ENCODE data around the gene TRAP1. TPM values are rescaled to one million over a fixed set of nuclear protein-coding genes. Genes with fewer than 3 reads are reported as not detected.
A peak's percentile ranks its signal among the peaks of the same experiment; 100 is the strongest.

TRAP1 gene
- total RNA-seq, 1 donor from 2014 or later = 212 TPM

DNA sequence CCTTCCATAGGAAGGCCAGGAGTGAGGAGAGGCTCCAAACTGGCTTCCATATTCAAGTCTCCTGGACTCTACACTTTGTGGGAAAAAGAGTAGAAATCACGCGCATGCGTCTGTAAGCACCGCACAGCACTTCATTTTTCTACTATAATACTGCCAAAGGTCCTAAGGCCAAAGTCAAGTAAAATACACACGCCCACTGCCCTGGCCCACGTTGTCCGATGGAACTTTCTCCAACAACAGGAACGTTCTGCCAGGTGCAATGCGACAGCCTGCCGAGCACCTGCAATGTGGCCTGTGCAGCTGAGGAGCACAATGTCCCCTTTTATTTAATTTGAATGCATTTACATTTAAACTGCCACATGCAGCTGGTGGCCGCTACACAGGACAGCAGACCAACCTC, 39.3 kb downstream of the TRAP1 start:
- no peak overlapping the region for H3K27ac Mint-ChIP-seq
- H3K36me3 Mint-ChIP-seq (ENCODE audit: insufficient read depth) = peaks cover 24% of the 10 kb centered on the region
- DNase-seq (ENCODE audit: low spot score, unreplicated experiment) = no peak
- H3K4me1 Mint-ChIP-seq (ENCODE audit: low read depth) = no peaks in the 10 kb centered on the region
- no peaks in the 10 kb centered on the region for H3K27me3 Mint-ChIP-seq
- TF ChIP-seq, protein P1, sequence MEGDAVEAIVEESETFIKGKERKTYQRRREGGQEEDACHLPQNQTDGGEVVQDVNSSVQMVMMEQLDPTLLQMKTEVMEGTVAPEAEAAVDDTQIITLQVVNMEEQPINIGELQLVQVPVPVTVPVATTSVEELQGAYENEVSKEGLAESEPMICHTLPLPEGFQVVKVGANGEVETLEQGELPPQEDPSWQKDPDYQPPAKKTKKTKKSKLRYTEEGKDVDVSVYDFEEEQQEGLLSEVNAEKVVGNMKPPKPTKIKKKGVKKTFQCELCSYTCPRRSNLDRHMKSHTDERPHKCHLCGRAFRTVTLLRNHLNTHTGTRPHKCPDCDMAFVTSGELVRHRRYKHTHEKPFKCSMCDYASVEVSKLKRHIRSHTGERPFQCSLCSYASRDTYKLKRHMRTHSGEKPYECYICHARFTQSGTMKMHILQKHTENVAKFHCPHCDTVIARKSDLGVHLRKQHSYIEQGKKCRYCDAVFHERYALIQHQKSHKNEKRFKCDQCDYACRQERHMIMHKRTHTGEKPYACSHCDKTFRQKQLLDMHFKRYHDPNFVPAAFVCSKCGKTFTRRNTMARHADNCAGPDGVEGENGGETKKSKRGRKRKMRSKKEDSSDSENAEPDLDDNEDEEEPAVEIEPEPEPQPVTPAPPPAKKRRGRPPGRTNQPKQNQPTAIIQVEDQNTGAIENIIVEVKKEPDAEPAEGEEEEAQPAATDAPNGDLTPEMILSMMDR (IDR thresholded peaks at IDR 0.05; ENCODE audit: unreplicated experiment) = no peak
- no peak overlapping the region for H3K4me3 Mint-ChIP-seq (ENCODE audit: low read depth)
- H3K9me3 Mint-ChIP-seq (ENCODE audit: low read depth) = no peaks in the 10 kb centered on the region

- Mint-ChIP-seq H3K9me3 (ENCODE audit: low read depth) (no peaks in the 10 kb centered on the region), H3K4me3 (ENCODE audit: low read depth) (no peak overlapping the region), H3K4me1 (ENCODE audit: low read depth) (no peaks in the 10 kb centered on the region), H3K36me3 (ENCODE audit: insufficient read depth) (peaks cover 15% of the 10 kb centered on the region), H3K27me3 (no peaks in the 10 kb centered on the region), H3K27ac (peak overlapping the region; percentile 62)
- no peak for DNase-seq (ENCODE audit: low spot score, unreplicated experiment)
- TF ChIP-seq, protein P1 (IDR thresholded peaks at IDR 0.05; ENCODE audit: unreplicated experiment) = no peak
Observed at GRCh38 chr16:3675601-3676130, 41.7 kb downstream of the TRAP1 start.

GRCh38 chr16:3674513-3675295, 42.6 kb downstream of the TRAP1 start:
- Mint-ChIP-seq H3K4me3 (ENCODE audit: low read depth) (no peak overlapping the region), H3K4me1 (ENCODE audit: low read depth) (no peaks in the 10 kb centered on the region), H3K27ac (no peak overlapping the region), H3K9me3 (ENCODE audit: low read depth) (no peaks in the 10 kb centered on the region), H3K36me3 (ENCODE audit: insufficient read depth) (peaks cover 17% of the 10 kb centered on the region), H3K27me3 (no peaks in the 10 kb centered on the region)
- no peak for DNase-seq (ENCODE audit: low spot score, unreplicated experiment)
- TF ChIP-seq, protein P1 (IDR thresholded peaks at IDR 0.05; ENCODE audit: unreplicated experiment) = no peak

DNA sequence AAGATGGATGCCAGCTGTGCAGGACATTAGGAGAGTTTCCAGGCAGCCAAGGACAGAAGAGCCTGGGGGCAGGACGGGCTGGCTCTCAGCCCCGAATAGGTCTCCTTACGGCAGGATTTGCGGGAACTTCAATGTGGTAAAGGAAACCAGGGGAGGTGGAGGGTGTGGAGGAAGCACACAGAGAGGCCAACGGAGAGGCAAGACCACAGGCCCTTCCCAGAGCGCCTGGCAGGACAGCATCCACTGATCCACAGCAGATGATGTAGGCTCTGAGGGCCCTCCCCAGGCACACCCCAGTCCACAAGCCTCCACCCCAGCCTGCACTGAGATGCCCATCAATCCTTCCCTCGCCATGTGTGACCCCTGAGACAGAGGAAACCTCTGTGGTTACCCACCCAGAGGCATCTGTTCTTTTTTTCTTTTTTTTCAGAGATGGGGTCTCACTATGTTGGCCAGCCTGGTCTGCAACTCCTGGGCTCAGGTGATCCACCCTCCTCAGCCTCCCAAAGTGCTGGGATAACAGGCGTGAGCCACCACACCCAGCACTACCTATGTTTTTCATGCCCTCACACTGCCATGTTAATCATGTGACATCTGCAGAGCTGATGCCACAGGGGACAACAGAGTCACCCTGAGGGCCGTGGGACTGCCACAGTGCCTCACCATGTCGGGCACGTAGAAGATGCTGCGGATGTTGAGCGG, 43.5 kb downstream of the TRAP1 start:
- no peaks in the 10 kb centered on the region for H3K4me1 Mint-ChIP-seq (ENCODE audit: low read depth)
- H3K36me3 Mint-ChIP-seq (ENCODE audit: insufficient read depth) = peaks cover 14% of the 10 kb centered on the region
- no peak overlapping the region for H3K27ac Mint-ChIP-seq
- TF ChIP-seq, protein P1 (IDR thresholded peaks at IDR 0.05; ENCODE audit: unreplicated experiment) = no peak
- no peaks in the 10 kb centered on the region for H3K9me3 Mint-ChIP-seq (ENCODE audit: low read depth)
- no peaks in the 10 kb centered on the region for H3K27me3 Mint-ChIP-seq
- H3K4me3 Mint-ChIP-seq (ENCODE audit: low read depth) = no peak overlapping the region
- DNase-seq (ENCODE audit: low spot score, unreplicated experiment) = no peak

GRCh38 chr16:3673201-3673600, 44.1 kb downstream of the TRAP1 start:
- no peaks in the 10 kb centered on the region for H3K9me3 Mint-ChIP-seq (ENCODE audit: low read depth)
- DNase-seq (ENCODE audit: low spot score, unreplicated experiment) = no peak
- H3K4me1 Mint-ChIP-seq (ENCODE audit: low read depth) = no peaks in the 10 kb centered on the region
- peaks cover 18% of the 10 kb centered on the region for H3K36me3 Mint-ChIP-seq (ENCODE audit: insufficient read depth)
- H3K27me3 Mint-ChIP-seq = no peaks in the 10 kb centered on the region
- TF ChIP-seq, protein P1 (IDR thresholded peaks at IDR 0.05; ENCODE audit: unreplicated experiment) = no peak
- no peak overlapping the region for H3K27ac Mint-ChIP-seq
- H3K4me3 Mint-ChIP-seq (ENCODE audit: low read depth) = no peak overlapping the region
